HepG2 (cell line): ENCODE results near the gene HOXA6. TPM values are rescaled to one million over a fixed set of nuclear protein-coding genes. Genes with fewer than 3 reads are reported as not detected.
A peak's percentile ranks its signal among the peaks of the same experiment; 100 is the strongest.

ENCODE experiments used
- ATAC-seq: fragments of 200-7000 bp; cut with Tn5 transposase; 3 replicates; pipeline ENCODE4 v1.9.1; 2020; ENCODE audit warnings: mild to moderate bottlenecking, moderate library complexity
- BruUV-seq: library from RNA; stranded (reverse); fragments of 400-500 nt; replicated peaks from 2 replicates; lab custom pipeline; 2021; lab: Mats Ljungman, UMichigan
- CTCF ChIA-PET: fragments of 300-600 bp; formaldehyde crosslinking; extraction: SDS; loops from one replicate; lab custom pipeline; 2021; ENCODE audit warnings: low total read pairs, inconsistent platforms, low intra/inter-chr PET ratio; lab: Yijun Ruan, JAX
- POLR2A ChIA-PET: fragments of 350-600 bp; sonication (Branson Sonifier 250); formaldehyde crosslinking; loops from one replicate; lab custom pipeline; 2020; ENCODE audit warnings: antibody characterized with exemption, inconsistent platforms; lab: Yijun Ruan, JAX
- DNase-seq: peaks from one replicate; pipeline ENCODE4 v3.0.0-alpha.2; 2015; ENCODE audit warnings: low spot score
- FAIRE-seq: peaks from 3 replicates; lab custom pipeline; 2011; peaks lifted over from hg19 to GRCh38; lab: Jason Lieb, UNC
- H2AFZ ChIP-seq: one replicate; pipeline ENCODE4 v1.6.1; 2011; ENCODE audit warnings: low read length, inconsistent platforms
- H3K27ac ChIP-seq: fragments of 300-600 bp; 3 replicates; pipeline ENCODE4 v1.8.0; 2011; ENCODE audit warnings: mixed run types, mild to moderate bottlenecking, mixed read lengths, low read length, inconsistent platforms; ENCODE audit not compliant: insufficient read depth; ENCODE audit errors: extremely low read length
- H3K27me3 ChIP-seq, 2 experiments: fragments of 200-600 bp in 1 of 2; 2 replicates in 1 of 2; 3 replicates in 1 of 2; pipeline versions ENCODE4 v1.6.0 to v1.8.0; 2011; ENCODE audit warnings: low read length in 2 of 2, mild to moderate bottlenecking in 2 of 2, moderate library complexity in 2 of 2, inconsistent platforms in 1 of 2; ENCODE audit not compliant: insufficient read depth in 2 of 2, control insufficient read depth in 1 of 2
- H3K36me3 ChIP-seq, 2 experiments: fragments of 200-600 bp in 1 of 2; replicated peaks in 1 of 2; 2 replicates in 1 of 2; 3 replicates in 1 of 2; pipeline versions ENCODE4 v1.5.1 to v1.8.0; 2011; ENCODE audit warnings: low read length in 2 of 2, inconsistent platforms in 1 of 2; ENCODE audit not compliant: insufficient read depth in 2 of 2, control insufficient read depth in 1 of 2
- H3K4me1 ChIP-seq: 2 replicates; pipeline ENCODE4 v1.5.1; 2012; ENCODE audit warnings: low read length, inconsistent platforms; ENCODE audit not compliant: insufficient read depth
- H3K4me2 ChIP-seq: 2 replicates; pipeline ENCODE4 v1.6.0; 2011; ENCODE audit warnings: low read depth, low read length, inconsistent platforms
- H3K4me3 ChIP-seq, 3 experiments: fragments of 200-600 bp in 1 of 3; sonication (generic), shearing (Covaris generic) in 1 of 3; replicated peaks in 1 of 3; 2 replicates each; pipeline ENCODE4 v1.5.1; 2011 to 2016; ENCODE audit warnings: low read length in 3 of 3, inconsistent platforms in 2 of 3, low read depth in 2 of 3, mild to moderate bottlenecking in 2 of 3, control low read depth in 1 of 3, mixed read lengths in 1 of 3; ENCODE audit not compliant: insufficient read depth in 1 of 3
- H3K79me2 ChIP-seq: one replicate; pipeline ENCODE4 v1.6.1; 2011; ENCODE audit warnings: low read length, inconsistent platforms; ENCODE audit not compliant: insufficient read depth
- H3K9ac ChIP-seq: 2 replicates; pipeline ENCODE4 v1.6.0; 2011; ENCODE audit warnings: mild to moderate bottlenecking, low read depth, low read length, inconsistent platforms; ENCODE audit not compliant: insufficient read depth
- H3K9me3 ChIP-seq: 2 replicates; pipeline ENCODE4 v1.5.1; 2012; ENCODE audit warnings: mild to moderate bottlenecking, low read length
- H4K20me1 ChIP-seq: 2 replicates; pipeline ENCODE4 v1.6.0; 2011; ENCODE audit warnings: inconsistent platforms, mild to moderate bottlenecking, low read length, moderate library complexity; ENCODE audit not compliant: insufficient read depth
- KLF16 ChIP-seq, 2 experiments: sonication (generic) in 1 of 2; formaldehyde crosslinking in 1 of 2; IDR thresholded peaks; 2 replicates each; pipeline versions ENCODE4 v1.6.1 to v1.8.0; 2016 to 2023; ENCODE audit warnings: missing genetic modification reagents in 2 of 2, missing compliant biosample characterization in 1 of 2
- SKIL ChIP-seq: sonication (generic); formaldehyde crosslinking; IDR thresholded peaks from 2 replicates; pipeline ENCODE4 v1.8.0; 2022; ENCODE audit warnings: missing genetic modification reagents, mild to moderate bottlenecking, moderate library complexity, borderline replicate concordance
- TSC22D2 ChIP-seq: sonication (generic); formaldehyde crosslinking; IDR thresholded peaks from 2 replicates; pipeline ENCODE4 v1.5.1; 2020; ENCODE audit warnings: missing genetic modification reagents, mild to moderate bottlenecking, borderline replicate concordance
- ZNF687 ChIP-seq: sonication (generic); formaldehyde crosslinking; IDR thresholded peaks from 2 replicates; pipeline ENCODE4 v1.5.1; 2020; ENCODE audit warnings: mild to moderate bottlenecking, missing genetic modification reagents, moderate library complexity
- WGBS: methylation state at CpG from one replicate; pipeline ENCODE4 v1.1.6; 2017; ENCODE audit warnings: low lambda C conversion rate; 5-methylcytosine and 5-hydroxymethylcytosine counted together
- in situ Hi-C: cut with HindIII; loops from 2 replicates; pipeline ENCODE4 v1.10.0; 2017; ENCODE audit warnings: low pct_unique_long_range_greater_than_20kb; ENCODE audit not compliant: extremely low pct_ligation_motif_present
- intact Hi-C: fragments of 100-400 bp; cut with micrococcal nuclease; formaldehyde crosslinking; loops from one replicate; pipeline ENCODE4 v1.10.0; 2022; ENCODE audit not compliant: unreplicated experiment
- polyA plus RNA-seq, 8 experiments: library from polyadenylated mRNA; depleted of rRNA in 3 of 8; stranded (reverse) in 7 of 8; unstranded in 1 of 8; fragments of >200 nt; fragmentation: Illumina TruSeq in 4 of 8; extraction: Trizol in 4 of 8; gene quantifications; 2 replicates each; pipeline versions ENCODE4 v1.2.1 to v1.2.3, GENCODE V29; 2011 to 2016; ENCODE audit warnings: low read depth in 4 of 8, missing spikeins in 1 of 8, mixed read lengths in 1 of 8; ENCODE audit not compliant: insufficient read depth in 1 of 8
- total RNA-seq, 5 experiments: library from RNA; depleted of rRNA; stranded (reverse); fragments of >200 nt; fragmentation: Illumina TruSeq; extraction: Trizol; gene quantifications; 2 replicates each; pipeline ENCODE4 v1.2.3, GENCODE V29; 2016; ENCODE audit warnings: low read depth in 1 of 5

Gene HOXA6
- total and polyA plus RNA-seq, 2 of the 13 experiments (the other 11 are each of a cell fraction or from before 2014, with no cell fraction given) = 1.3 to 1.5 TPM

GRCh38 chr7:27188386-27189294 lies 41.1 kb upstream of the HOXA6 start:
- no peak for ATAC-seq
- no TSS peak for BruUV-seq
- TF ChIP-seq ZNF687 (CRISPR knock-in tag) (peak; percentile 17; the same call in 1 of the 2 replicates), TSC22D2 (CRISPR knock-in tag) (no peak), KLF16 (CRISPR knock-in tag; IDR thresholded peaks at IDR 0.05) (no peak), SKIL (CRISPR knock-in tag) (no peak)
- Histone ChIP-seq H3K4me3 (peak overlapping the region in 1 of 3 experiments; percentile 18; a peak in 2 of 6 replicates), H3K79me2 (no peaks in the 10 kb centered on the region), H2AFZ (no peak overlapping the region), H3K4me1 (peaks cover 28% of the 10 kb centered on the region), H3K9me3 (no peaks in the 10 kb centered on the region), H3K27me3 (peaks cover 28 to 95% of the 10 kb centered on the region in 2 experiments), H4K20me1 (peaks cover 6% of the 10 kb centered on the region; the same call in 1 of the 2 replicates), H3K27ac (no peak overlapping the region), H3K9ac (no peak overlapping the region), H3K4me2 (peak overlapping the region; percentile 32), H3K36me3 (no peaks in the 10 kb centered on the region)
- intact Hi-C loops (no loop called here), in situ Hi-C loops (no loop called here)
- 37% methylated on average over 33 of the region's 49 CpGs for WGBS
- no peak for FAIRE-seq
- ChIA-PET CTCF (no interaction called here), POLR2A (no interaction called here)
- no peak for DNase-seq
